ES-I3 (cell line): ENCODE data around the gene EHBP1.

Experiments
- H3K36me3 ChIP-seq: 2 replicates; pipeline ENCODE4 v1.6.1; 2013; ENCODE audit warnings: mild to moderate bottlenecking, low read length, control low read depth, moderate library complexity; ENCODE audit not compliant: insufficient read depth
- H3K4me1 ChIP-seq: 2 replicates; pipeline ENCODE4 v1.6.1; 2013; ENCODE audit warnings: mild to moderate bottlenecking, control low read depth, low read length; ENCODE audit not compliant: insufficient read depth
- H3K9ac ChIP-seq: 2 replicates; pipeline ENCODE4 v1.6.1; 2013; ENCODE audit warnings: low read depth, mild to moderate bottlenecking, low read length, moderate library complexity
- H3K9me3 ChIP-seq: 2 replicates; pipeline ENCODE4 v1.6.1; 2013; ENCODE audit warnings: mild to moderate bottlenecking, low read length, moderate library complexity; ENCODE audit not compliant: control insufficient read depth, insufficient read depth

Gene EHBP1

GRCh38 chr2:62908145-62908544 lies 202.6 kb downstream of the EHBP1 start:
- H3K9me3 ChIP-seq, result no peaks in the 10 kb centered on the region
- no peaks in the 10 kb centered on the region for H3K4me1 ChIP-seq
- H3K9ac ChIP-seq, result no peak overlapping the region
- H3K36me3 ChIP-seq, result no peaks in the 10 kb centered on the region

GRCh38 chr2:62913311-62913710 lies 207.8 kb downstream of the EHBP1 start:
- Histone ChIP-seq H3K36me3 (no peaks in the 10 kb centered on the region), H3K9me3 (no peaks in the 10 kb centered on the region), H3K4me1 (no peaks in the 10 kb centered on the region), H3K9ac (no peak overlapping the region)

- Histone ChIP-seq H3K36me3 (no peaks in the 10 kb centered on the region), H3K9me3 (peaks cover 2% of the 10 kb centered on the region; the same call in 1 of the 2 replicates), H3K9ac (no peak overlapping the region)
Measured at GRCh38 chr2:62919041-62919440, 213.5 kb downstream of the EHBP1 start.

GRCh38 chr2:62920070-62920469 lies 214.6 kb downstream of the EHBP1 start:
- Histone ChIP-seq H3K4me1 (no peaks in the 10 kb centered on the region), H3K9me3 (peaks cover 7% of the 10 kb centered on the region), H3K9ac (no peak overlapping the region), H3K36me3 (no peaks in the 10 kb centered on the region)

More at GRCh38 chr2:62919041-62919440, 213.5 kb downstream of the EHBP1 start:
- no peaks in the 10 kb centered on the region for H3K4me1 ChIP-seq

GRCh38 chr2:62923242-62923641 lies 217.7 kb downstream of the EHBP1 start:
- no peaks in the 10 kb centered on the region for H3K36me3 ChIP-seq
- H3K9me3 ChIP-seq, result peaks cover 7% of the 10 kb centered on the region
- no peak overlapping the region for H3K9ac ChIP-seq
- H3K4me1 ChIP-seq, result no peaks in the 10 kb centered on the region

- H3K9me3 ChIP-seq, result peaks cover 7% of the 10 kb centered on the region
- no peaks in the 10 kb centered on the region for H3K4me1 ChIP-seq
- no peaks in the 10 kb centered on the region for H3K36me3 ChIP-seq
- H3K9ac ChIP-seq, result no peak overlapping the region
Measured at GRCh38 chr2:62923881-62924280, 218.4 kb downstream of the EHBP1 start.

GRCh38 chr2:62928015-62928414 lies 222.5 kb downstream of the EHBP1 start:
- Histone ChIP-seq H3K4me1 (no peaks in the 10 kb centered on the region), H3K9me3 (peaks cover 7% of the 10 kb centered on the region), H3K36me3 (no peaks in the 10 kb centered on the region), H3K9ac (no peak overlapping the region)

- no peaks in the 10 kb centered on the region for H3K36me3 ChIP-seq
- H3K4me1 ChIP-seq, result no peaks in the 10 kb centered on the region
- no peaks in the 10 kb centered on the region for H3K9me3 ChIP-seq
Measured at GRCh38 chr2:62931536-62931935, 226.0 kb downstream of the EHBP1 start.

GRCh38 chr2:62933398-62933917 lies 227.9 kb downstream of the EHBP1 start:
- no peaks in the 10 kb centered on the region for H3K36me3 ChIP-seq
- H3K9me3 ChIP-seq, result no peaks in the 10 kb centered on the region
- no peaks in the 10 kb centered on the region for H3K4me1 ChIP-seq
- H3K9ac ChIP-seq, result no peak overlapping the region

More at GRCh38 chr2:62931536-62931935, 226.0 kb downstream of the EHBP1 start:
- no peak overlapping the region for H3K9ac ChIP-seq

- Histone ChIP-seq H3K36me3 (no peaks in the 10 kb centered on the region), H3K4me1 (no peaks in the 10 kb centered on the region)
Measured at GRCh38 chr2:62934517-62934916, 229.0 kb downstream of the EHBP1 start.

GRCh38 chr2:62938126-62938525 lies 232.6 kb downstream of the EHBP1 start:
- Histone ChIP-seq H3K36me3 (no peaks in the 10 kb centered on the region), H3K4me1 (no peaks in the 10 kb centered on the region), H3K9me3 (no peaks in the 10 kb centered on the region), H3K9ac (no peak overlapping the region)

More at GRCh38 chr2:62934517-62934916, 229.0 kb downstream of the EHBP1 start:
- no peaks in the 10 kb centered on the region for H3K9me3 ChIP-seq
- H3K9ac ChIP-seq, result no peak overlapping the region

GRCh38 chr2:62939735-62940491 lies 234.4 kb downstream of the EHBP1 start:
- Histone ChIP-seq H3K36me3 (no peaks in the 10 kb centered on the region), H3K4me1 (no peaks in the 10 kb centered on the region), H3K9me3 (no peaks in the 10 kb centered on the region), H3K9ac (no peak overlapping the region)

- Histone ChIP-seq H3K9me3 (no peaks in the 10 kb centered on the region), H3K9ac (no peak overlapping the region), H3K4me1 (no peaks in the 10 kb centered on the region), H3K36me3 (no peaks in the 10 kb centered on the region)
Measured at GRCh38 chr2:62940697-62941096, 235.2 kb downstream of the EHBP1 start.

- no peak overlapping the region for H3K9ac ChIP-seq
- H3K36me3 ChIP-seq, result no peaks in the 10 kb centered on the region
- H3K4me1 ChIP-seq, result no peaks in the 10 kb centered on the region
- no peaks in the 10 kb centered on the region for H3K9me3 ChIP-seq
Measured at GRCh38 chr2:62941413-62941812, 235.9 kb downstream of the EHBP1 start.

- H3K9me3 ChIP-seq, result no peaks in the 10 kb centered on the region
- no peaks in the 10 kb centered on the region for H3K36me3 ChIP-seq
- no peaks in the 10 kb centered on the region for H3K4me1 ChIP-seq
- H3K9ac ChIP-seq, result no peak overlapping the region
Measured at GRCh38 chr2:62944362-62944761, 238.8 kb downstream of the EHBP1 start.
